GM21723 (cell line): ENCODE measurements around the gene RASGRF1.

Source experiments
- ATAC-seq: cut with Tn5 transposase; IDR thresholded peaks from one replicate; pipeline ENCODE4 v1.9.1; 2021; ENCODE audit warnings: mild to moderate bottlenecking, moderate library complexity; ENCODE audit not compliant: unreplicated experiment

RASGRF1 gene

GRCh38 chr15:78921940-78922339 is 168.6 kb downstream of the RASGRF1 start:
- no peak for ATAC-seq

- no peak for ATAC-seq
Observed at GRCh38 chr15:78921517-78921916, 169.1 kb downstream of the RASGRF1 start.

- ATAC-seq, result no peak
Observed at GRCh38 chr15:78917888-78918287, 172.7 kb downstream of the RASGRF1 start.

GRCh38 chr15:78916088-78916487 is 174.5 kb downstream of the RASGRF1 start:
- no peak for ATAC-seq

GRCh38 chr15:78915341-78916087 is 175.1 kb downstream of the RASGRF1 start:
- no peak for ATAC-seq

GRCh38 chr15:78914027-78914764 is 176.4 kb downstream of the RASGRF1 start:
- ATAC-seq, result no peak

GRCh38 chr15:78913012-78913411 is 177.6 kb downstream of the RASGRF1 start:
- no peak for ATAC-seq

GRCh38 chr15:78912316-78912715 is 178.3 kb downstream of the RASGRF1 start:
- no peak for ATAC-seq

GRCh38 chr15:78910271-78910670 is 180.3 kb downstream of the RASGRF1 start:
- no peak for ATAC-seq
